ENCODE results near the gene UNC79. TPM values are rescaled to one million over a fixed set of nuclear protein-coding genes. Genes with fewer than 3 reads are reported as not detected.

The UNC79 gene
- polyA plus RNA-seq, 3 donors from 2014 or later = not detected

DNA sequence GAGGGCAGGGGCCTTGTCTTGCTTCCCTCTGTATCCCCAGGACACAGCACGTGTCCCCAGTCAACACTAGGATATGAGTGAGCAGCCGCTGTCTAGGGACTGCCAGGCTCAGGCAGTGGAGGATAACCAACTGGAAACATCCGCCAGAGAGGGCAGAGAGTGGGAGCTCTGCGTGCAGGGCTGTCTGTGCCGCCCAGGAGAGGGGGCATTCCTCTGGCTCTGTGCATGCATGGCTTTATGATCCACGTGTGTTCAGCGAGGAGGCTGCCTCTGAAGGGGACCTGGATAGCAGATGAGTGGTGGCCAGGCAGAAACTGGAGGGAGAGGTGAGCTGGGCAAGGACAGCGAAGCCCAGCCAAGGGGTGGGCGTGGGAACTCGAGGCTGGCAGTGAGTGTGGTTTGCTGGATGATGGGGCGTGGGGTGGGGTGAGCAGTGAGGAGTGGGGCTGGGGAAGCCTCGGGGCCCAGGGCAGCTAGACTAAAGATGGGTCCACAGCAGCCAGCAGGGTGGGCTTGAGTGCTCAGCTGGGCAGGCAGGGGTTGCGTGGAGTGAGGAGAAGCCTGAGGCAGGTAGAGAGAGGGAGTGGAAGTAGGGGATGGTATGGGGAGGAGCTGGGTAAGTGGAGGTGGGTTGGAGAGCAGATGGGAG, 284.7 kb downstream of the UNC79 start:
- Mint-ChIP-seq H3K36me3 (no peaks in the 10 kb centered on the region), H3K9me3 (no peaks in the 10 kb centered on the region), H3K4me1 (no peaks in the 10 kb centered on the region), H3K27ac (no peak overlapping the region), H3K4me3 (no peak overlapping the region), H3K27me3 (ENCODE audit: low read depth in 3 of 3) (peaks cover 0 to 7% (median 0%) of the 10 kb centered on the region in 3 donors)
- no peak for DNase-seq

DNA sequence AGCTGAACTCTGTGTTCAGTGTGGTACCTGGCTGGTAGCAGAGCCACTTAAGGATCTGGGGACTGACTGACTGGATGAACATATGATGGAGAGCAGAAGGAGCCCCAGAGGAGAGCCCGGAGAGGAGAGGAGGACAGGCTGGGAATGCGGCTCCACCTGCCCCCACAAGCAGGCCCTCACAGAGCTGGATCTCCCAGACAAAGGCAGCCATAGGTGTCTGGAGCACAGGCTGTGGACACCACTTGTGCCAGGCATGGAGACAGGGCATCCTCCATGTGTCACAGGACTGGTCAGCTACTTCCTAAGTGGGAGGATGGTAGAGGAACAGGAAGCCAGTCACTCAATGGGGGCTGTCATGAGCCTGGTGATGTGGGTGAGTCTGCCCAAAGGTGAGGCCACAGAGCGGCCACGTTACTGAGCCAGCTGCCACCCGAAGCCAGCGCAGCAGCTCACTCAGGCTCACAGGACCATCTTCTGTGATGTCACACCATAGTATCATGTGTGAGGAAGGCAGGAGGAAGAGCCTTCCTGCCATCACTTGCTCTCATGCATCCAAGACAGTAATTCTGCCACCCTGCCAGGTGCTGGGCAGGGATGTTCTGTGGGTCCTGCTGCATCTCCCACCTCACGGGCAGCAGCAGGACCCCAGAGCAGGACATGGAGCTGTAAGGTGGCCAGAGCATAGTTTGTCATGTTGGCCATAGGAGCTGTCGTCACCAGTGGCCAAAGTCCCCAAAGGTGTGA, 285.4 kb downstream of the UNC79 start:
- Mint-ChIP-seq H3K4me3 (no peak overlapping the region), H3K9me3 (no peaks in the 10 kb centered on the region), H3K27ac (no peak overlapping the region), H3K36me3 (no peaks in the 10 kb centered on the region), H3K27me3 (ENCODE audit: low read depth in 3 of 3) (peaks cover 0 to 6% (median 0%) of the 10 kb centered on the region in 3 donors), H3K4me1 (no peaks in the 10 kb centered on the region)
- DNase-seq = no peak

DNA sequence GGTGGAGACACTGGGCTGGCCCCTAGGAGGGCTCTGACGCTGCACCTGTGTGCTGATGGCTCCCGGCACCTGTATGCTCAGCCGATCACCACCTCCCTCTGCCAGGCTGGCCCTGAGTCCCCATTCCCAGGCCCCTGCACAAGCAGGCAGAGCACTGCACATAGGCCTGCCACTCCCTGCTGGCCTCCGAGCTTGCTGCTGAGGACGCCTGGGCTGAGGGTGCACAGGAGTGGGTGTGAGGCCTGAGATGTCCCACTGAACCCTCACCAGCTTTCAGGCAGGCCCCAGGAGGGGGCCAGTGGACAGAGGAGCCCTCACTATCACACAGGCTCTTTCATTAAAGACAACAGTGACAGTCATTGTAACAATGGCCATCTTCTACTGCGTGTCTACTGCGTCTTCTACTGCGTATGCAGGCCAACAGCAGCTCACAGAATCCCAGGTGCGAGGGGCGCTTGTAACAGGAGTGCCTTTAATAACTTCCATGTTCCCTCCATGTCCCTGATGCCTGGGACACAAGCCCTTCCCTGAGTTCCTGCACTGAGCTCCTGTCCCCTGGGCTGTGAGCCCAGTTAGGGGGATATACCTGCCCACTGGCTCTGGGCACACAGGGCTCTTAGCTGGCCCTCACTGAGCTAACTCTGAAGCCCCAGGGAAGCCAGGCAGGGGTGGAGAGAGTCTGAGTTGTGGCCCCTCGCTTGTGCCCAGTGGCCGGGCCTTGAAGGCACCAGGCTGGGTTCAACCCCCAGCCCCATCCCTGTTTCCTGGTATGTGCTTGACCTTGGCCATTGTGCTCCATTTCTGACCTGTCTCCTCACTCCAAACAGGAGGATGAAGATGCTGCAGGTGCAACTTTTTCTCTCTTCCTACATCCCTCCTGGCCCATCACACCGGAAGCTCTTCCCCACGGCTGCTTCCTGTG, 286.3 kb downstream of the UNC79 start:
- no peaks in the 10 kb centered on the region for H3K4me1 Mint-ChIP-seq
- H3K9me3 Mint-ChIP-seq = no peaks in the 10 kb centered on the region
- peaks cover 2 to 3% (median 2%) of the 10 kb centered on the region in 3 donors for H3K27me3 Mint-ChIP-seq (ENCODE audit: low read depth in 3 of 3)
- no peak overlapping the region for H3K4me3 Mint-ChIP-seq
- H3K36me3 Mint-ChIP-seq = no peaks in the 10 kb centered on the region
- DNase-seq = no peak
- H3K27ac Mint-ChIP-seq = no peak overlapping the region

GRCh38 chr14:93717668-93718320, 287.1 kb downstream of the UNC79 start:
- peaks cover 0 to 1% (median 0%) of the 10 kb centered on the region in 6 donors for H3K9me3 Mint-ChIP-seq
- H3K27me3 Mint-ChIP-seq (ENCODE audit: low read depth in 3 of 3) = peaks cover 2 to 3% (median 2%) of the 10 kb centered on the region in 3 donors
- H3K36me3 Mint-ChIP-seq = no peaks in the 10 kb centered on the region
- no peak overlapping the region for H3K4me3 Mint-ChIP-seq
- no peak for DNase-seq
- no peaks in the 10 kb centered on the region for H3K4me1 Mint-ChIP-seq
- H3K27ac Mint-ChIP-seq = no peak overlapping the region

DNA sequence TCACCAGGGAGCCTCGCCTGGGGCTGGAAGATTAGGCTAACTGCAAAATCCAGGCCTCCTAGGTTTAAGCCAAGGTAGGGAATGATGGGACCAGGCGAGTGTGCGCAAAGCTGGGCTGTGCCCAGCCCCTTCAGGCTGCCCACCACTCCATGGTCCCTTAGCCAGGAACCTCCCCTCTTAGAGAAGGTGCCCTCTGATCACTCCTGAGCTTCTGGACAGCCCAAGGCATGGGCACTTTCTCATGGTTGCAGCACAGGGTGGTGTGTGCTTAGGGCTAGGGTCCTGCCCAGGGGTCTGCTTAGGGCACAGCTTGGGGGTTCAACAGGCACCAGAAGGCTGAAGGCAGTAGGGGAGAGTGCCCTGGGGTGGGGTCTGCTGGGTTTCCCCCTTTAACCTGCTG, 288.5 kb downstream of the UNC79 start:
- Mint-ChIP-seq H3K4me3 (no peak overlapping the region), H3K4me1 (no peaks in the 10 kb centered on the region), H3K9me3 (peaks cover 0 to 1% (median 0%) of the 10 kb centered on the region in 6 donors), H3K27ac (no peak overlapping the region), H3K27me3 (ENCODE audit: low read depth in 3 of 3) (peaks cover 2 to 3% (median 2%) of the 10 kb centered on the region in 3 donors), H3K36me3 (no peaks in the 10 kb centered on the region)
- DNase-seq = no peak

DNA sequence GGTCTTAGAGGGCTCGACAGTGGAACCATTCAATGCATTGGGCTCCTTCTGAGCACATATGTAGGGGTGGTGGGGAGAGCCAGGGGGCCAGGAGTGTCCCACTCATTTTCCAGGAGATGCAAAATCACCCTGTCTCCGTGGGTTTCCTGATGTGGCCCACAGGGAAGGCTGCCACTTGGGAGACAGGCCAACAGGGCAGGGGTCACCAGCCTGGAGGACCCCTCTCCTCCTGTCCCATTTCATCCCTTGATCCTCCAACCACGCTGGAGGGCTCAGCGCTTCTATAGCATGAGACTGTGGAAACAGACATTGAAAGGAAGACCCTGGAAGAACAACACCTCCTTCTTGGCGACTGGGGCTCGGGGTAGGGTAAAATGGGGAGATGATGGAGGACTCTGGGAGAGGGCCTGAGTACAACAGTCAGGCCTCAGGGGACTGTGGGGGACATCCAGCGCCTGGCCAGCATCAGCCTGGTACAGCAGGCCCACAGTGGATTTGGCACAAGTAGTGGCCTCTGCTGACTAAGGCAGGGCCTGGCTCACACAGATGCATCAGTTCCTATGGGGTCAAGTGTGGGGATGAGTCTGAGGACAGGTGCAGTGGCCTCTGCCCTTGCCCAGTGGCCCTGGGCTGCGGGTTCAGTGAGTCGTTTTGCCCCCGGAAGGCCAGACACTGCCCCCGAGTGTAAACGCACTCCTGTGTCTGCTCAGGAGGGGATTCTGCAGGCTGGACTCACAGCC, 289.5 kb downstream of the UNC79 start:
- H3K4me1 Mint-ChIP-seq = no peaks in the 10 kb centered on the region

DNA sequence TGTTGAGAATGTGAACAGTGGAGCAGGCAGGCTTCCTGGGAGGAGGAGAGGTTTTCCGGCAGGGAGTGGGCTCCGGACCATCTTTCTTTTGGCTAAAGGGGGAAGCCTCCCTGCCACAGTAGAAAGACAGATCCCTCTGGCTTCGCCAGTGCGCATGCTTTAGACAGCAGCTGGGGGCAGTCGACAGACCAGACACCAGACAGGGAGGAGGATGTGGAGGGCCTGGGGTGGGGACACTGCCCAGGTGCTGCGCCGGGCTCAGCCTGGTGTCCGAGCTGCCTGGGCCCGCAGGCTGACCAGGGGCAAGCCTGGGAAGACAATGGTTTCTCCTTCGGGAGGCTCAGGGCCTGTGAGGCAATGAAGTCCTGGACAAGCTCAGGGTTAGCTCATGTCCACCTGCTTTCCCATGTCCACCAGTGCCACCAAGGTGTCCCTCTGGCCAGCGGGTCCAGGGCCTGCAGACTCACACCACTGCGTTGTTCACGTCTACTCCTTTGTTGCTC, 290.3 kb downstream of the UNC79 start:
- Mint-ChIP-seq H3K4me1 (no peaks in the 10 kb centered on the region), H3K27me3 (ENCODE audit: low read depth in 3 of 3) (peaks cover 0 to 3% (median 2%) of the 10 kb centered on the region in 3 donors), H3K4me3 (no peak overlapping the region), H3K27ac (no peak overlapping the region), H3K36me3 (no peaks in the 10 kb centered on the region), H3K9me3 (peaks cover 0 to 1% (median 0%) of the 10 kb centered on the region in 6 donors)
- no peak for DNase-seq

More for the DNA sequence above, 289.5 kb downstream of the UNC79 start:
- DNase-seq = no peak
- H3K9me3 Mint-ChIP-seq = peaks cover 0 to 1% (median 0%) of the 10 kb centered on the region in 6 donors
- no peak overlapping the region for H3K27ac Mint-ChIP-seq
- H3K4me3 Mint-ChIP-seq = no peak overlapping the region
- H3K36me3 Mint-ChIP-seq = no peaks in the 10 kb centered on the region
- peaks cover 2 to 3% (median 2%) of the 10 kb centered on the region in 3 donors for H3K27me3 Mint-ChIP-seq (ENCODE audit: low read depth in 3 of 3)

DNA sequence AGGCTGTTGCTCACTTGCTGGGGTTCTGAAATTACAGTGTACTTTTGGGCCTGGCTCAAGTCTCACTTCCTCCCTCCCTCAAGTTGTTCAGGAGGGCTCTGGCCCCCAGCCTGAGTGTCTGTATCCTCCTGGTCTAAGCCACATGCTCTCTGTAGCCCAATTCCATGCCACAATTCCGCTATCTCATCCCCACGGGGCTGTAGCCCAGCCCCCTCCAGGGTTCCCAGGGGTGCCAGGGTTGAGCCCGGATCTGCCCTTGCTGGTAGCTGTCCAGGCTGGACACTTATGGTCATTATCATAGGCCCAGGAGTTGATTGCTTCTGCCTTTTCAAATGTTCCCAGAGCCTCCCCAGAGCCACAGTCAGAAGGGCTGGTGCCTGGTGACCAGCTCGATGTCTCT, 292.3 kb downstream of the UNC79 start:
- DNase-seq = no peak
- Mint-ChIP-seq H3K36me3 (no peaks in the 10 kb centered on the region), H3K4me1 (no peaks in the 10 kb centered on the region), H3K27me3 (ENCODE audit: low read depth in 3 of 3) (peaks cover 0 to 3% (median 2%) of the 10 kb centered on the region in 3 donors), H3K9me3 (peaks cover 0 to 1% (median 0%) of the 10 kb centered on the region in 6 donors), H3K4me3 (no peak overlapping the region), H3K27ac (no peak overlapping the region)

DNA sequence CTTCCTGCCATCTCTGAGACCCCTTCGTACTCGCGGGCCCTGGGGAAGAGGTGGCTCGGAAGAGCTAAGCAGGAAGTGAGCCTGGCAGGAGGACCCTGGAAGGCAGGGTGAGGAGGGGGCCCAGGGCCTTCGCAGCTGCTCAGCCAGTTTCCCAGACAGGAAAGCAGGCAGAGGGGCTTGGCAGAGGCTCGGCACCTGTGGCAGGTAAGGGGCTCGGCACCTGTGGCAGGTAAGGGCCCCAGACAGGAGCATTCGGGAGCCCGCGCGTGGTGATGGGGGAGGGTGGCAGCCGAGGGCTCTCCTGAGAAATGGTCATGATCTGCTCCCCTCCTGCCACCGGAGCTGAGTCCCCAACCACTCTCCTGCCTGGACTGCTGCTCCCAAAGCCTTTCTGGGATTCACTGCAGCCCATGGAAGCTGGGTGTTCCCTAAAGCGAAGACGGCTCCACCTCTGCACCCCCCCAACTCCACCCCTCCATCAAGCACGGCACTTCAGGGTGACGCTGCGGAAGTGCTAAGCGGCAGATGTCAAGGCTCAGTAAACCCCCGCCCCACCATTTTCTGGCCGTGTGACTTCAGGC, 294.4 kb downstream of the UNC79 start:
- Mint-ChIP-seq H3K27me3 (ENCODE audit: low read depth in 3 of 3) (peaks cover 0 to 3% (median 2%) of the 10 kb centered on the region in 3 donors), H3K4me1 (no peaks in the 10 kb centered on the region), H3K27ac (no peak overlapping the region), H3K9me3 (peaks cover 0 to 1% (median 0%) of the 10 kb centered on the region in 6 donors), H3K4me3 (no peak overlapping the region), H3K36me3 (no peaks in the 10 kb centered on the region)
- DNase-seq = no peak

GRCh38 chr14:93725993-93726392, 295.3 kb downstream of the UNC79 start:
- no peak for DNase-seq
- H3K27me3 Mint-ChIP-seq (ENCODE audit: low read depth in 3 of 3) = peaks cover 0 to 3% (median 2%) of the 10 kb centered on the region in 3 donors
- peaks cover 0 to 1% (median 0%) of the 10 kb centered on the region in 6 donors for H3K9me3 Mint-ChIP-seq
- no peaks in the 10 kb centered on the region for H3K4me1 Mint-ChIP-seq
- no peak overlapping the region for H3K4me3 Mint-ChIP-seq
- H3K36me3 Mint-ChIP-seq = no peaks in the 10 kb centered on the region
- no peak overlapping the region for H3K27ac Mint-ChIP-seq

- H3K27ac Mint-ChIP-seq = no peak overlapping the region
- no peaks in the 10 kb centered on the region for H3K36me3 Mint-ChIP-seq
- H3K4me1 Mint-ChIP-seq = no peaks in the 10 kb centered on the region
- H3K9me3 Mint-ChIP-seq = peaks cover 0 to 1% (median 0%) of the 10 kb centered on the region in 6 donors
- H3K4me3 Mint-ChIP-seq = no peak overlapping the region
- H3K27me3 Mint-ChIP-seq (ENCODE audit: low read depth in 3 of 3) = peaks cover 0 to 3% (median 2%) of the 10 kb centered on the region in 3 donors
- no peak for DNase-seq
These were observed 296.5 kb downstream of the UNC79 start for GRCh38 chr14:93727039-93727740.

Measured in immature natural killer cell (primary cell).